IMR-90 (cell line): Measurements from ENCODE around the gene GMPR. TPM values are rescaled to one million over a fixed set of nuclear protein-coding genes. Genes with fewer than 3 reads are reported as not detected.

Source experiments
- ATAC-seq: fragments of 200-7000 bp; cut with Tn5 transposase; 2 replicates; pipeline ENCODE4 v1.9.1; 2020; ENCODE audit warnings: low read depth, mild to moderate bottlenecking, moderate library complexity
- BruUV-seq: library from RNA; stranded (reverse); fragments of 400-500 nt; replicated peaks from 2 replicates; lab custom pipeline; 2021; lab: Mats Ljungman, UMichigan
- CTCF ChIA-PET: fragments of 300-600 bp; formaldehyde crosslinking; extraction: SDS; loops from one replicate; lab custom pipeline; 2021; ENCODE audit warnings: antibody characterized with exemption; lab: Yijun Ruan, JAX
- POLR2A ChIA-PET: fragments of 300-600 bp; sonication (Branson Sonifier 250); formaldehyde crosslinking; loops from one replicate; lab custom pipeline; 2022; ENCODE audit warnings: antibody characterized with exemption; ENCODE audit not compliant: unreplicated experiment; lab: Charles Lee
- DNase-seq: peaks from one replicate; pipeline ENCODE4 v3.0.0; 2013
- H2AFZ ChIP-seq: replicated peaks from 2 replicates; pipeline ENCODE3; 2013; ENCODE audit warnings: low read length, mild to moderate bottlenecking; ENCODE audit not compliant: poor library complexity
- H2AK5ac ChIP-seq: 2 replicates; pipeline ENCODE4 v1.6.1; 2013; ENCODE audit warnings: low read depth, low read length, inconsistent platforms
- H2AK9ac ChIP-seq: replicated peaks from 2 replicates; pipeline ENCODE3; 2013; ENCODE audit warnings: mild to moderate bottlenecking, low read depth, low read length, moderate library complexity; ENCODE audit not compliant: poor library complexity
- H2BK120ac ChIP-seq: 2 replicates; pipeline ENCODE4 v1.6.1; 2013; ENCODE audit warnings: low read depth, low read length, inconsistent platforms
- H2BK15ac ChIP-seq: 3 replicates; pipeline ENCODE4 v1.6.1; 2013; ENCODE audit warnings: low read depth, low read length, inconsistent platforms
- H2BK20ac ChIP-seq: 2 replicates; pipeline ENCODE4 v1.6.1; 2013; ENCODE audit warnings: low read depth, mild to moderate bottlenecking, inconsistent platforms, low read length, moderate library complexity
- H2BK5ac ChIP-seq: 2 replicates; pipeline ENCODE4 v1.6.1; 2013; ENCODE audit warnings: mild to moderate bottlenecking, low read depth, low read length, inconsistent platforms; ENCODE audit not compliant: poor library complexity, severe bottlenecking
- H3K14ac ChIP-seq: replicated peaks from 2 replicates; pipeline ENCODE4 v1.6.1; 2013; ENCODE audit warnings: low read depth, low read length, inconsistent platforms
- H3K18ac ChIP-seq: 2 replicates; pipeline ENCODE4 v1.6.1; 2013; ENCODE audit warnings: low read depth, low read length, control low read depth
- H3K23ac ChIP-seq: 2 replicates; pipeline ENCODE4 v1.6.1; 2013; ENCODE audit warnings: low read depth, low read length, inconsistent platforms
- H3K27ac ChIP-seq: 2 replicates; pipeline ENCODE4 v1.5.1; 2013; ENCODE audit warnings: mild to moderate bottlenecking, control low read depth, low read length; ENCODE audit not compliant: insufficient read depth
- H3K27me3 ChIP-seq: 2 replicates; pipeline ENCODE4 v1.6.1; 2013; ENCODE audit warnings: low read length; ENCODE audit not compliant: control insufficient read depth, insufficient read depth
- H3K36me3 ChIP-seq: 2 replicates; pipeline ENCODE4 v1.6.1; 2013; ENCODE audit warnings: low read length, mixed read lengths; ENCODE audit not compliant: control insufficient read depth, insufficient read depth
- H3K4ac ChIP-seq: 2 replicates; pipeline ENCODE4 v1.6.1; 2013; ENCODE audit warnings: low read depth, low read length, inconsistent platforms
- H3K4me1 ChIP-seq: 2 replicates; pipeline ENCODE4 v1.6.1; 2013; ENCODE audit warnings: low read length, mixed read lengths; ENCODE audit not compliant: control insufficient read depth, insufficient read depth
- H3K4me2 ChIP-seq: 2 replicates; pipeline ENCODE4 v1.6.1; 2013; ENCODE audit warnings: low read depth, mild to moderate bottlenecking, control low read depth, low read length, moderate library complexity
- H3K4me3 ChIP-seq: 2 replicates; pipeline ENCODE4 v1.5.1; 2013; ENCODE audit warnings: low read depth, mild to moderate bottlenecking, control low read depth, low read length, moderate library complexity; ENCODE audit not compliant: insufficient read depth
- H3K56ac ChIP-seq: 2 replicates; pipeline ENCODE4 v1.6.1; 2013; ENCODE audit warnings: low read length, inconsistent platforms; ENCODE audit not compliant: insufficient read depth; ENCODE audit errors: extremely low read depth
- H3K79me1 ChIP-seq, 2 experiments: 2 replicates each; pipeline ENCODE4 v1.6.1; 2013; ENCODE audit warnings: low read length in 2 of 2, inconsistent platforms in 1 of 2, low read depth in 1 of 2
- H3K9ac ChIP-seq: 2 replicates; pipeline ENCODE4 v1.6.1; 2013; ENCODE audit warnings: low read depth, low read length, control low read depth
- H3K9me1 ChIP-seq: 2 replicates; pipeline ENCODE4 v1.6.1; 2013; ENCODE audit warnings: low read length, inconsistent platforms; ENCODE audit not compliant: insufficient read depth
- H3K9me3 ChIP-seq: 2 replicates; pipeline ENCODE4 v1.6.1; 2013; ENCODE audit warnings: low read length; ENCODE audit not compliant: control insufficient read depth, insufficient read depth
- H4K20me1 ChIP-seq: 2 replicates; pipeline ENCODE4 v1.6.1; 2013; ENCODE audit warnings: low read length, inconsistent platforms; ENCODE audit not compliant: insufficient read depth
- H4K5ac ChIP-seq: 2 replicates; pipeline ENCODE4 v1.6.1; 2013; ENCODE audit warnings: mild to moderate bottlenecking, low read depth, low read length, control low read depth
- H4K8ac ChIP-seq, 2 experiments: 2 replicates each; pipeline ENCODE4 v1.6.1; 2013; ENCODE audit warnings: low read depth in 2 of 2, low read length in 2 of 2, control low read depth in 1 of 2, inconsistent platforms in 1 of 2
- H4K91ac ChIP-seq: 2 replicates; pipeline ENCODE4 v1.6.1; 2013; ENCODE audit warnings: low read depth, low read length, inconsistent platforms; ENCODE audit not compliant: insufficient read depth
- ELK1 ChIP-seq: fragments of 150-350 bp; IDR thresholded peaks from 2 replicates; pipeline ENCODE4 v1.6.1; 2016; ENCODE audit warnings: low read depth, mild to moderate bottlenecking, low read length, moderate library complexity, borderline replicate concordance
- FOS ChIP-seq: fragments of 150-350 bp; IDR thresholded peaks from 2 replicates; pipeline ENCODE4 v1.6.1; 2016; ENCODE audit warnings: low read depth, low read length
- RCOR1 ChIP-seq: IDR thresholded peaks from 2 replicates; pipeline ENCODE4 v1.6.1; 2012; ENCODE audit warnings: mild to moderate bottlenecking, low read length, improper control_type of control experiment; ENCODE audit not compliant: insufficient replicate concordance
- WGBS, 2 experiments: methylation state at CpG; one replicate each; pipeline versions ENCODE4 v1.1.5 to v1.1.7; 2013; ENCODE audit warnings: missing lambda C conversion rate in 2 of 2; ENCODE audit not compliant: insufficient read length in 1 of 2; ENCODE audit errors: extremely low coverage in 2 of 2; 5-methylcytosine and 5-hydroxymethylcytosine counted together
- dilution Hi-C: fragments of 300-500 bp; cut with HindIII; formaldehyde crosslinking; loops from one replicate; pipeline ENCODE4 v1.14.3; 2018; ENCODE audit warnings: low sequenced_read_pairs; ENCODE audit not compliant: unreplicated experiment
- in situ Hi-C: fragments of 300-500 bp; cut with MboI; formaldehyde crosslinking; loops from 3 replicates; pipeline ENCODE4 v1.14.3; 2019; ENCODE audit warnings: low sequenced_read_pairs, inconsistent platforms, mixed read lengths
- intact Hi-C: fragments of 100-400 bp; cut with micrococcal nuclease; formaldehyde crosslinking; loops from 2 replicates; pipeline ENCODE4 v1.10.0; 2022
- polyA plus RNA-seq, 3 experiments: library from polyadenylated mRNA; depleted of rRNA; stranded (reverse); fragments of >200 nt; gene quantifications; 2 replicates each; pipeline ENCODE4 v1.2.3, GENCODE V29; 2012; ENCODE audit warnings: low replicate concordance in 1 of 3
- total RNA-seq: library from RNA; depleted of rRNA; stranded (reverse); fragments of >200 nt; gene quantifications from 2 replicates; pipeline ENCODE4 v1.2.3, GENCODE V29; 2012

GMPR gene
- total and polyA plus RNA-seq, 2 of the 4 experiments (the other 2 are of a cell fraction) = 6.3 to 8.6 TPM

- H3K4me1 ChIP-seq = no peaks in the 10 kb centered on the region
- no peak overlapping the region for H2BK15ac ChIP-seq
- ChIA-PET CTCF (no interaction called here), POLR2A (interaction anchor here (0.6 kb wide), 1 partner anchor 18 kb away, joined by 10 read pairs; no protein-coding TSS in a partner anchor)
- no peak overlapping the region for H3K56ac ChIP-seq
- no peaks in the 10 kb centered on the region for H3K79me1 ChIP-seq
- no peak overlapping the region for H2BK5ac ChIP-seq
- dilution Hi-C loops = no loop called here
- DNase-seq (no peak), ATAC-seq (no peak)
- no peak overlapping the region for H3K23ac ChIP-seq
- no peaks in the 10 kb centered on the region for H3K9me1 ChIP-seq
- H2AFZ ChIP-seq = no peak overlapping the region
- H3K9ac ChIP-seq = no peak overlapping the region
- no peak overlapping the region for H2BK20ac ChIP-seq
- H3K4ac ChIP-seq = no peak overlapping the region
- no peak overlapping the region for H3K4me2 ChIP-seq
- no peak overlapping the region for H3K18ac ChIP-seq
- no peak overlapping the region for H2BK120ac ChIP-seq
- H3K14ac ChIP-seq = no peak overlapping the region
- H3K9me3 ChIP-seq = peaks cover 2% of the 10 kb centered on the region; the same call in 1 of the 2 replicates
- no peak overlapping the region for H3K27ac ChIP-seq
- no TSS peak for BruUV-seq
- no peak overlapping the region for H2AK5ac ChIP-seq
- H3K27me3 ChIP-seq = no peaks in the 10 kb centered on the region; the same call in 1 of the 2 replicates
- TF ChIP-seq ELK1 (no peak), FOS (no peak), RCOR1 (no peak)
- H4K20me1 ChIP-seq = no peaks in the 10 kb centered on the region
- no peaks in the 10 kb centered on the region for H3K36me3 ChIP-seq
- H4K91ac ChIP-seq = no peak overlapping the region
- no peak overlapping the region for H4K5ac ChIP-seq
- H3K4me3 ChIP-seq = no peak overlapping the region
- in situ Hi-C loops = no loop called here
- intact Hi-C loops = no loop called here
- no peak overlapping the region for H2AK9ac ChIP-seq
- H4K8ac ChIP-seq = no peak overlapping the region
- WGBS, 2 experiments = no CpG with 5 or more reads among the region's 2 CpGs
These were observed 26.4 kb downstream of the GMPR start for GRCh38 chr6:16264785-16265184.
